ENCODE results near the gene SETD2. TPM values are rescaled to one million over a fixed set of nuclear protein-coding genes. Genes with fewer than 3 reads are reported as not detected.

Gene SETD2
- polyA plus RNA-seq, 1 of the 3 experiments (the other 2 are of a cell fraction), result 12.1 TPM

DNA sequence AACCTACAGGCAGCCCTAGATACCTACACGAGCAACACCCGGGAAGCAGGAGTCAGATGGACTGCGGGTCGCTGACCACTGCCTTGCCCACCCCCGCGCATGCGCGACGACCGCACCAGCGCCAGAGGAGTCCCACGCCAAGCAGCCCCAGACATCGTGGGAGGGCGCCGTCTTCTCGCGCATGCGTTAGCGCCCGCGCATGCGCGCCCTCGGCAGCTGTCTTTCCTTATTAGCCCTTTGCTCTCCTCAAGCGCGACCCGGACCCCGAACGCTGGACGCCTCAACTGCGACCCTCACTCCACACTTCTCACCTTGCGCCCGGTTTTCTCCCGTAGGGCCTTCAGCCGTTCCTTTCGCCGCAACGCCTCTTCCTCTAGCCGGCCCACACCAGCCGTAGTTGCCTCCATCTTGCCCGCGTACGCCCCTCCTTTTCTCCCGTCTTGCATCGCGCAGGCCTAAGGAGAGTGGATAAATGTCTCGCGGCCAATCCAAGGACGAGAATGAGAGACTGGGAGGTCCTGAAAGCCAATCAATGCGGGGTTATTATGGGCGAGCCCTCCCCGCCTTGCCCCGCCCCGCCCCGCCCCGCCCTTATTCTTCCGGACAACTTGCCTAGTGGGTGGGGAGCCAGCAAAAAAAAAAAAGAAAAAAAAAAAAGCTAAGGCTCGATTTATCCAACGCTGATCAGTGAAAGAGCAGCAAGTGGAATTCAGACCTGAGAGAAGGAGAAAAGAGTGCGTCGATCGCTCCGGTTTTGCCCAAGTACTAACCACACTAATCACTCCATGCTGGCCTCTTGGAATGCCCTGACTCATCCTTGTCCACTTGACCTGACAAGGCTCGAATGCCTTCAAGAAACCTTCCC is 187.4 kb downstream of the SETD2 start, which contains the start of gene CCDC12 (continued):
- TF ChIP-seq PBX3 (IDR thresholded peaks at IDR 0.05) (peak; percentile 40), YY1 (IDR thresholded peaks at IDR 0.05; ENCODE audit: low read depth) (peak; percentile 95), CHD2 (IDR thresholded peaks at IDR 0.05; ENCODE audit: low read length, partially characterized antibody) (peak; percentile 57)
- TF ChIP-seq, protein P1, sequence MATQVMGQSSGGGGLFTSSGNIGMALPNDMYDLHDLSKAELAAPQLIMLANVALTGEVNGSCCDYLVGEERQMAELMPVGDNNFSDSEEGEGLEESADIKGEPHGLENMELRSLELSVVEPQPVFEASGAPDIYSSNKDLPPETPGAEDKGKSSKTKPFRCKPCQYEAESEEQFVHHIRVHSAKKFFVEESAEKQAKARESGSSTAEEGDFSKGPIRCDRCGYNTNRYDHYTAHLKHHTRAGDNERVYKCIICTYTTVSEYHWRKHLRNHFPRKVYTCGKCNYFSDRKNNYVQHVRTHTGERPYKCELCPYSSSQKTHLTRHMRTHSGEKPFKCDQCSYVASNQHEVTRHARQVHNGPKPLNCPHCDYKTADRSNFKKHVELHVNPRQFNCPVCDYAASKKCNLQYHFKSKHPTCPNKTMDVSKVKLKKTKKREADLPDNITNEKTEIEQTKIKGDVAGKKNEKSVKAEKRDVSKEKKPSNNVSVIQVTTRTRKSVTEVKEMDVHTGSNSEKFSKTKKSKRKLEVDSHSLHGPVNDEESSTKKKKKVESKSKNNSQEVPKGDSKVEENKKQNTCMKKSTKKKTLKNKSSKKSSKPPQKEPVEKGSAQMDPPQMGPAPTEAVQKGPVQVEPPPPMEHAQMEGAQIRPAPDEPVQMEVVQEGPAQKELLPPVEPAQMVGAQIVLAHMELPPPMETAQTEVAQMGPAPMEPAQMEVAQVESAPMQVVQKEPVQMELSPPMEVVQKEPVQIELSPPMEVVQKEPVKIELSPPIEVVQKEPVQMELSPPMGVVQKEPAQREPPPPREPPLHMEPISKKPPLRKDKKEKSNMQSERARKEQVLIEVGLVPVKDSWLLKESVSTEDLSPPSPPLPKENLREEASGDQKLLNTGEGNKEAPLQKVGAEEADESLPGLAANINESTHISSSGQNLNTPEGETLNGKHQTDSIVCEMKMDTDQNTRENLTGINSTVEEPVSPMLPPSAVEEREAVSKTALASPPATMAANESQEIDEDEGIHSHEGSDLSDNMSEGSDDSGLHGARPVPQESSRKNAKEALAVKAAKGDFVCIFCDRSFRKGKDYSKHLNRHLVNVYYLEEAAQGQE (IDR thresholded peaks at IDR 0.05; ENCODE audit: low read depth, low read length), result no peak

GRCh38 chr3:46974421-46975171 is 189.3 kb downstream of the SETD2 start:
- 92% methylated on average over 9 of the region's 9 CpGs for WGBS (ENCODE audit: low lambda C conversion rate)
- ChIA-PET CTCF (interaction anchor here (0.7 kb wide), 1 partner anchor 10 kb away, joined by 3 read pairs; no protein-coding TSS in a partner anchor), POLR2A (interaction anchor here (0.6 kb wide), 1 partner anchor 58 kb away, joined by 3 read pairs; no protein-coding TSS in a partner anchor)
- peak overlapping the region; percentile 88 for H3K4me2 ChIP-seq
- H3K4me3 ChIP-seq (ENCODE audit: low read depth in 2 of 2, low read length in 1 of 2), result peak overlapping the region in 1 of 2 experiments; percentile 96; a peak in 1 of 4 replicates
- no peak overlapping the region for H2AFZ ChIP-seq (ENCODE audit: low read depth)
- H3K79me2 ChIP-seq (ENCODE audit: insufficient read depth), result peaks cover 71% of the 10 kb centered on the region
- peaks cover 3 to 29% of the 10 kb centered on the region in 2 experiments; a peak in 1 of 4 replicates for H3K4me1 ChIP-seq (ENCODE audit: control insufficient read depth in 1 of 2, insufficient read depth in 2 of 2, low read depth in 1 of 2, low read length in 1 of 2)
- peaks cover 0 to 4% of the 10 kb centered on the region in 2 experiments for H3K36me3 ChIP-seq (replicated peaks in 1 of 2; ENCODE audit: control insufficient read depth in 1 of 2, insufficient read depth in 2 of 2, low read length in 1 of 2)
- no peak overlapping the region for H3K9ac ChIP-seq
- no peak overlapping the region for H3K27ac ChIP-seq (ENCODE audit: low read depth in 2 of 2, low read length in 1 of 2)
- no peaks in the 10 kb centered on the region for H3F3A ChIP-seq (replicated peaks; ENCODE audit: insufficient read depth)
- no peaks in the 10 kb centered on the region for H3K9me2 ChIP-seq
- no peaks in the 10 kb centered on the region for H3K9me3 ChIP-seq
- H4K20me1 ChIP-seq (ENCODE audit: insufficient read depth), result peaks cover 63% of the 10 kb centered on the region
- H3K27me3 ChIP-seq (ENCODE audit: insufficient read depth), result no peaks in the 10 kb centered on the region
- DNase-seq, result no peak
- no peak for TF ChIP-seq PBX3 (IDR thresholded peaks at IDR 0.05)
- TF ChIP-seq JUND (IDR thresholded peaks at IDR 0.05), result no peak
- TF ChIP-seq RXRA (IDR thresholded peaks at IDR 0.05; ENCODE audit: borderline replicate concordance, low read depth), result no peak
- TF ChIP-seq RFX5 (IDR thresholded peaks at IDR 0.05; ENCODE audit: low read length), result no peak
- TF ChIP-seq NRF1 (IDR thresholded peaks at IDR 0.05; ENCODE audit: low read depth, low read length), result no peak
- no peak for TF ChIP-seq SMC3 (IDR thresholded peaks at IDR 0.05; ENCODE audit: low read depth, low read length)
- no peak for TF ChIP-seq SIN3A (IDR thresholded peaks at IDR 0.05; ENCODE audit: borderline replicate concordance, low read depth, low read length)
- TF ChIP-seq NFIC (IDR thresholded peaks at IDR 0.05; ENCODE audit: borderline replicate concordance), result no peak
- TF ChIP-seq GABPA (IDR thresholded peaks at IDR 0.05; ENCODE audit: low read depth), result no peak
- no peak for TF ChIP-seq TCF12 (IDR thresholded peaks at IDR 0.05)
- no peak for TF ChIP-seq FOXJ3 (CRISPR knock-in tag; IDR thresholded peaks at IDR 0.05)
- TF ChIP-seq, protein P2, sequence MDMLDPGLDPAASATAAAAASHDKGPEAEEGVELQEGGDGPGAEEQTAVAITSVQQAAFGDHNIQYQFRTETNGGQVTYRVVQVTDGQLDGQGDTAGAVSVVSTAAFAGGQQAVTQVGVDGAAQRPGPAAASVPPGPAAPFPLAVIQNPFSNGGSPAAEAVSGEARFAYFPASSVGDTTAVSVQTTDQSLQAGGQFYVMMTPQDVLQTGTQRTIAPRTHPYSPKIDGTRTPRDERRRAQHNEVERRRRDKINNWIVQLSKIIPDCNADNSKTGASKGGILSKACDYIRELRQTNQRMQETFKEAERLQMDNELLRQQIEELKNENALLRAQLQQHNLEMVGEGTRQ (IDR thresholded peaks at IDR 0.05; ENCODE audit: borderline replicate concordance, low read depth, low read length), result no peak
- TF ChIP-seq RCOR1 (IDR thresholded peaks at IDR 0.05; ENCODE audit: low read length), result no peak
- no peak for TF ChIP-seq MXI1 (IDR thresholded peaks at IDR 0.05; ENCODE audit: low read depth, low read length)
- TF ChIP-seq TAF1 (IDR thresholded peaks at IDR 0.05; ENCODE audit: borderline replicate concordance, low read depth, low read length), result no peak
- TF ChIP-seq, protein P1 (IDR thresholded peaks at IDR 0.05; ENCODE audit: low read depth, low read length), result no peak
